ENCODE results near the gene CFAP43.
A peak's percentile ranks its signal among the peaks of the same experiment; 100 is the strongest.

The CFAP43 gene

DNA sequence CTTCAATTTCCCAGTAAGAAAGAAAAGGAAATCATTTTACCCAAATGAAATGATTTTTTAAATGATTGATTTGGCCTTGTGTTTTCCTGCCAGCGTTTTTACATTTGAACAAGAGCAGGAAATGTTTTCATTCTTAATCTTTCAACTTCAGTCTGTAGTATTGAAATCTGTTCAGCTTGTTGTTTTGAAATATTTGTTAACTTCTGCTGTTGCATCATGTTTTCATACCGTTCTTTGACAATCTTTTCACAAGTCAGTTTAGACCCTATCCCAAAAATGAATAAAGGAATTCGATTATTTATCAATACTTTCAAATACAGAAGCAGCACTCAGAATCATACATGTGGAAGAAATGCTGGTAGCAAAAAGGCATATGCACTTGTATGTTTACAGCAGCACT, 102.1 kb downstream of the CFAP43 start:
- DNase-seq, result no peak

DNA sequence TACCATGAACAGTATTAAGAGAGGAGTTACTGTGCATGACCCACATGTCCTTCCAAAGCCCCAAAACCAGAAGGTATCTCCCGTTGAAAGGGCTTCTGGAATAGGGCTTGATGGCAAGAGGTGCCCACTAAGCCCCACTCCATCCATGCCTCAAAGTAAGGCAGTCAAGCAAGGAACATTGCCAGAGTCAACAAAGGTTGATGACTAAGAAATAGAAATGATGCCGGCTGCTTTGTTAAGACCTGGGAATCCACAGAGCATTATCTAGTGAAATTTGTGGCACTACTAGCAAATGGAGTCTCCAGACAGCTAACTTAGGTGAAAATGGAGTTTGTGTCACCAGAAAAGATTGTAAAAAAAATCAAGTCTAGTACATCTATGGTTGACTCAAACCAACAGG, 104.0 kb downstream of the CFAP43 start:
- DNase-seq, result no peak

DNA sequence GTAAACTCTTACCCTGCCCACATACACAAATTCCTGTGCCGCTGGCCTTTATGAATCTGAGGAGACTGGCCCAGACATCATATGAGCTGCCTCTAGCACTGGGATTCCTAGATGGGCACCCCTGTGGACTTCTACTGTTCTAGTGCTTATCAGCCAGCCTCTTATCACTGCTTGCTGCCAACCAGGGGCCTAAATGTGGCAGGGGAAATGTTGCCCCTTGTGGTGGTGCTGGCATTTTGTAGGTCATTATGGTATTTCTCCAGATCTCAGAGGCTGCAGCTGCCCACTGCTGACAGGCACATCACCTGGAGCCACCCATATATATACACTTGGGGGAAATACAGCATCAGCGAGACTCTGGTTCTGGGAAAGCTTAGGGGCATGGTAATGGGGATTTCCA, 104.8 kb downstream of the CFAP43 start:
- DNase-seq, result no peak

DNA sequence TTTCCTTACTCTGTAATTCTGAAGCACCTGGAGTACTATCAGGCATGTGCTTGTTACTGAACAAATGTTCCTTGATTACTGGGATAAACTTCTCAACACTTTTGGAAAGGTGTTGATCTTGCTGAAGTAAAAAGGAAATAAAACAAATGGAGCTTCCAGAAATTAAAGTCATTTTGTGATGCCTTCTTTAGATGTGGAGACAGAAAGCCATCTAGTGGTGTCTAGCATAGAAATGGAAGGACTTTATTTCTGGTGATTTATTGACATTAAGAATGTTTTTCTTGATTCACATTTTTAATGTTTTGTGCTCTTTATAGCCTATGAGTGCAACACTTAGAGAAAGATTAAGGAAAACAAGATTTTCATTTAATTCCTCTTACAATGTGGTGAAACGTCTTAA, 108.8 kb downstream of the CFAP43 start:
- no peak for DNase-seq

DNA sequence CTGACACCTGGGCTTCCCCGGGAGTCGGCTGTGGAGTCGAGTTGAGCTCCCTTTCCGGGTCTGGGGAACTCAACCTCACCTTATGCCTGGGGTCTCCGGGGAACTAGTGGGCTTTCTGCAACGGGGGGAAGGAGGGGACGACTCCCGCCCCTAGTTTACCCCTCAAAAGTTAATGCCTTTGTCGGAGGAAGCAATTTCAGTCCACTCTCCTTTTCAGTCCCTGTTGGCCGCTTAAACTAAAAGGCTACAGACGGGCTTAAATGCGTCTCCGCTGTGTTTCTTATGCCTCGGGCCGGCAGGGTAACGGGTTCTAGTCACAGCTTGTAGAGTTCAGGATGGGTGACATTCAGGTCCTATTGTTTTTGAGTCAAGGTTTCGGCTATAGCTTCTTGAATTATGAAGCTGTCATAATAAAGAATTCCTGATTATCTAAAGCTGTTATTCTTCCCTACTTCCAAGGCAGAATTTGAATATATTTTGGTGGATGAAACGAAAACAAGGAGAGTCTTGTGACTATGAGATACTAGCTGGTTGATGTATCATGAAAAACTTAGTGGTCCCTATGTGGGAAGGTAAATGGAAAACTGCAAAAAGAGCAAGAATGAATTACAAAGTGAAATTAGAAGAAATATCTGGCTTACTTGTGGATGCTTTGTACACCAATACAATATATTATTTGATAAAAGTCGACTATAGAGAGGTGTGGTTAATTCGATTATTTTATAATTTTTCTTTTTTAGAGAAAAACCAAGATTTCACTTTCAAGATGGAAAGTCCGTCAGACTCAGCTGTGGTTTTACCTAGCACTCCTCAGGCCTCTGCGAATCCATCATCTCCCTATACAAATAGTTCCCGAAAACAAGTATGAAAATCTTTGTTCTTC, 109.7 kb downstream of the CFAP43 start:
- DNase-seq, result no peak

DNA sequence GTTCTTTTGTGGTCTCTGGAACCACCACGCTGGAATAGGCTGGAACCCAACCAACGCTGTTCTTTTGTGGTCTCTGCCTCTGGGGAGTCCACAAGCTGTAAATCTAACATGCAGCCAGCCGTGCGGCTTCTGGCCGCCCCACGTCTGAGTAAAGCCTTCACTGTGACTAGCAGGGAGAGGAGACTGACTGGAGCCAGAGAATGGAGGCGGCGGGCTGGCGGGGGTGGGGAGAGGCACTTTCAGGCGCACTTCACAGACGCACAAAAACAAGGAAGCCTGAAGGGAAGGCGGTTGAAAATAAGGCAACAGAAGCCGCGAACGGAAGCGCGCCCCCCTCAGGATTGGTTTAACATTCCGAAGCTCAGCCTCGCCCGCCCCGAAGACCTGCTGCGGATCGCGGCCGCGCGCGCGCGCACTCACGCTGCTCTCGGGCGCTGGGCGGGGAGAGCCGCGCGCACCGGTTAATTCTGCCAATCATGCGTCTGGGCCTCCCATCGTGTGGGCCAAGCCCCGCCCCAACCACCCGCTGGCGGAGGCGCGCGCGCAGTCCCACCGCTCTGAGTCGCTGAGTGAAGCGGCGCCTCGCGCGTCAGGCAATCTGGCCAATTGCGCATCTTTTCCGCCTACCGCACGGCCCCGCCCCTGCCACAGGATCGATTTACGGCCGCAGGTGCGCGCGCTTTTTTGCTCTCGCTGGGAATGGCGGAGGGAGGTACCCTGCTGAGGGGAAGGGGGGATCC, 110.5 kb downstream of the CFAP43 start, which contains the start of gene SFR1:
Gene SFR1, plus strand, starts transcription at position 687 of the 740 bp plus-strand sequence. Its CDS starts 13 bp downstream, at position 700.
- DNase-seq, result peak; percentile 99

DNA sequence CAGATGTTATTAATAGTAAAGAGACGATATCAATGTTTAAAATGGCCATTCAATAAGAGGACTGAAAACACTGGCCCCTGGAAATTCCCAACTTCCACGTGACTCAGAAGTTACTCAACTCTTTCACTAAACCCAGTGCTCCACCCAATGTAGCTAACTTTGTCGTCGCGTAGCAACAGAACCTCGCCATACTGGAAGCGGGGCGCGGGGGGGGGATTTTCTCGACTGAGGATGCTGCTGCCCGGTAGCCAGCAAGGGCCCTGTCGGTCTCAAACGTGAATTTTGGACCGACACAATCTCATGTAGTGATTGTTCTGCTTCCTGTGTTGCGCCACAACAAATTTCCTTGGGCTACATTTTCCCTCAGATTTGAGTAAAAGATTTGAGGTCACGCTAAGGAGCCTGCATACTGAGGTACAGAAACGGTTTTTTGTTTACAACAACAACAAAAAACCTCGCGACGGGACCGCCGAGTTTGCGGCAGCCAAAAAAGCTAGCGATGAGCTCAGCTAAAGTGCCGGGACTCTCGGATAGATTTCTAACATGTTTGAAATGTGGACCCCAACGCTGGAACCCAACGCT, 111.2 kb downstream of the CFAP43 start:
- peak; percentile 93 for DNase-seq

DNA sequence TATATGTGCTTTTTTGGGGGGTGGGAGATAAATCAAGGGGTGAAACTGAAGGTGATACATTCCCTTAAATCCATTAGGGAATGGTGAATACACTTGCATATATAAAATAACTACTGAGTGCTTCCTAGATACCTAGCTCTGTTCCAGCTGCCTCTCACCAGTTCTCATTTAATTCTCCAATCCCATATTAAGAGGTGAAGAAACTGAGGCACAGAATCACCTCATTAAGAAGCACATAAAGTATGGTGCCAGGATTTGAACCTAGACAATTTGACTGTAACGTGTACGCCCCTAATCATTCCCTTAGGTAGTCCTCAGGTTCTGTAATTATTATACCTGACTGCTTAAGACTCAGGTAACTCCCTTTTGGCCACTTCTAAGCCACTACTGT, 111.7 kb downstream of the CFAP43 start:
- no peak for DNase-seq

DNA sequence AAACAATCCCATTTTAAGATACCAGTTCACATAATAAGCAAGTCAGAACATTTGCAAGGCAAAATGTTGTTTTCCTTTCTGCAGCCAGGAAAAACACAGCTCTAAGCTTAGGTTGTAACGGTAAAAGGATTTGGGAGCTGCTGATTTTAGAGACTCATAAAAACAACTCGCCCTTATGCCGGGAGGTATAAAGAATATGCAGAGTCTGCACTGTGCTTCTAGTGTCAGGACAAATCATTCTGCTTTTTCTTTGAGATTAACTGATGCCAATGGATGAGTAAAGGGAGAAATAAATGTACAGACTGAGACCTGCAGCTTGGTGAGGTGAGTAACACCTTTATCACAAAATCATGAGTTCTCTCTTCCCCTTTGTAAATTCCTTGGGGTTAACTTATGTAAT, 112.2 kb downstream of the CFAP43 start:
- DNase-seq, result no peak

DNA sequence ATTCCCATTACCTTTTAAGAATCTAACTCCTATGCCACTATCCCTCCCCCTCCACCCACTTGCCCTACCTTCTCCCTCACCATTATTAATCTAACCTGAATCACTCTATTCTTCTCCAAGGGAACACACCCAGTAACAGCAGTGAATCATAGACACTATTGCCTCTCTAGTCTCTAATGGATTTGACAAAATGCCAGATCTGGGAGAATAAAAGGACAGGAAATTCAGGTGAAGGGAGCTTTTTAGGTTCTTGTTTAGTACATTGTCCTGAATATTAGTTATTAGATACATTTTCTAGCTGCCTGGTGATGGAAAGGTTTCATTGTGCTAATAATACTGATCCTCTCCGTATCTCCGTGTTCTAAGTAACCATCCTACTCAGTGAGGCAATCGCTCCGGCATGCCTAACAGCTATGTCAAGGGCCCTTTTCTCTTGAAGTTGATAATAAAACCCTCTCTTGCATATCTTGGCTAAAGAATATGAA, 114.3 kb downstream of the CFAP43 start:
- no peak for DNase-seq

DNA sequence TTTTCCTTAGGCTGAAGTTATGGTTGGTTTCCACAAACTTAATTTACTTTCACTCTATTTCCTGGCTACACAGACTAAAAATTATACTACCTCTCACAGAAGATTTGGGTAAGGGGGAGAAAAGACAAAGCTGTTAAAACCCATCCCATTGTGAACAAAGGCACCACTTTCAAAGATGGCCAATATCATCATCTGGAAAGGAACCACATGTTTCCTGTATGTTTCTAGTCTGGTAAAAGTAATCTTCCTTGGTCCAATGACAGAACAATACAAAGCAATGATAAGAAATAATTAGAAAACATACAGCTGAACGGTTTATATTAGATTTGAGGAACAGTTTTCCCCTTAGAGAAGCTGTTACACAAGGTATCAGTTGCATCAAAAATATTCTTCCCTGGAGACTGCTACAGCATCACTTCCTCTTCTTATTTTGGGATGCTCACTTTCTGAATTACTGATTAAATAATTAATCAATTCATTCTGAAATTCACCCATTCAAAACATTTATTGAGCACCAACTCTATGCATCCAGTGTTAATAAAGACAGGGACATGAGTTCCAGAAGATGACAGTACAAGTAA, 118.7 kb downstream of the CFAP43 start:
- no peak for DNase-seq

DNA sequence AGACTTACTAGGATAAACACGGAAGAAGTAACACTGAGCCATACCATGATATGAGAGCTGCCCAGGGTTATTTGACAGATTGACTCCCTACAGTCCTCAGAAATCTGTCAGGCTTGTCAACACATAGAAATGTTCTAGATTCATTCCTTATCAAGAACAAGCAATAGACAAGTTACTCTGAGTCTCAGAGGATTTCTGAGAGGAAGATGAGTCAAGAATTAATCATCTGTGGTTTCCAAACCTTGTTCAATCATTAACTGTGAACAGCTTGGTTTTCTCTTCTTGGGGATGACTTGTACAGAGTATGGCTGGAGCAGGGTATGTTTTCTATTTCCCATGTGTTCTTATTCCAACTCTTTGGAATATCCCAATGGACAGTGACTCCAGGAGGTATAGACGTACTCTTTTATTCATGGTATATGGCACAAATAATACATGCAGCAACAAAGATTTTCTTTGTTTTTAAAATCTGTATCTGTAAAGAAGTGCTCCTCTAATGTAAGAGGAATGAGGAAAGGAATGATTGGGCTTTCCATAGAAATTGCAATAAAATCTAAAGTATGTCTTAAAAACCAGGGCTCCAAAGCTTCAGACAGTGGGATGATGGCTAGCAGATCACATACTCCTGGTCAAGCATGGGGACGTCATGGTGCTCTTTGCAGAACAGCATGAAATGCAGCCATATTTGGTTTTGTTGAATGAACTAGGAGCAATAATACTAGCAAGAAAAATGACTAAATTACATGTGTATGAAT, 122.1 kb downstream of the CFAP43 start:
- no peak for DNase-seq

DNA sequence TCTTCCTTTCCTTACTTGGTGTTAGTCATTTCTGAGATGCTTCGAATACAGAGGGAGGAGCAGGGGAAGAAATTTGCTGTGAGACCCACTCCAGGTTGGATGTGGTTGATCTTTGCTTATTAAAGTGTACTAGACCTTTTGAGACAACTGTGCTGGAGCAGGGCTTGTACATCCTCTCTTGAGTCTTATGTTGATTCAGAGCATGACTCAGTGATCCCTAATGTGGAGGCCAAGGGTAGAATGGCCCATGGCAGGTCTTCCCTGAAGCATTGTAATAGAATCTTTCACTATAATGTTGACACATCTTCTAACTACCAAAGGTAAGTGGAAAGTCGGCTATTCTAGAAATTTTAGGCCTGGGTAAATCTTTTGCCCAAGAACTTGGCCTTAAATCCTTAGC, 127.2 kb downstream of the CFAP43 start:
- no peak for DNase-seq

DNA sequence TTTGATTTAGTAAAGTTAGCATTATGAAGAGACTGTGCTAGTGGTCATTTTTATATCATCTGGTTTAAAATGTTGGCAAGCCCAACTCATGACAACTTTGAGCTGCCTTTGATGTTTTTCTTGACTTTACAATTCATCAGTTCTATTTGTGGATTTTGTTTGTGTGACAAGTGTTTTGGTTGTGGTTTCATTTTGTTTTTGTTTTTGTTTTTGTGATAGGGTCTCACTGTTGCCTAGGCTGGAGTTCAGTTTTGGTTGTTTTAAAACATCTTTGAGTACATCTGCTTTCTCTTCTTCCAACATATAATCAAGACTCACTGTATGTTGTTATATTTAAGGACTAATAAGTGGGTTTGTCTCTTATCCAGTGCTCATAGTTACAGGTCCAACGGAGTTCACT, 127.7 kb downstream of the CFAP43 start:
- no peak for DNase-seq

DNA sequence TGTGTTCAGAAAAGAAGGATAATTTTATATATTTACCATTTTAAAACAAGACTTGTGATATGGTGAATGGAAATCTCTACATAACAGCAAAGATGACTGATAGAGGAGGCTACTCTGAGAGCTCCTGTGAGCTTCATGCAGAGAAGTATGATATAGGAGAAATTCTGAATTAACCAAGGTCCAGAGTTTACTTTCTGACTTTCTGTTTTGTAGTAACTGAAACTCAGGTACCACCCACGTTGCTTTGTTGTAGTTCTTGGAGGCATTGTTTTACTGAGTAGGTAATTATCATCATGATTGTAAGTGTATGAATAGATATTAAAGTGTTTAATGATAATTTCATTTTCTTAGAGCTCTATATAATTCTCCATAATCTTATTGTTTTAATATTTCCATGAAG, 128.2 kb downstream of the CFAP43 start:
- DNase-seq, result no peak

DNA sequence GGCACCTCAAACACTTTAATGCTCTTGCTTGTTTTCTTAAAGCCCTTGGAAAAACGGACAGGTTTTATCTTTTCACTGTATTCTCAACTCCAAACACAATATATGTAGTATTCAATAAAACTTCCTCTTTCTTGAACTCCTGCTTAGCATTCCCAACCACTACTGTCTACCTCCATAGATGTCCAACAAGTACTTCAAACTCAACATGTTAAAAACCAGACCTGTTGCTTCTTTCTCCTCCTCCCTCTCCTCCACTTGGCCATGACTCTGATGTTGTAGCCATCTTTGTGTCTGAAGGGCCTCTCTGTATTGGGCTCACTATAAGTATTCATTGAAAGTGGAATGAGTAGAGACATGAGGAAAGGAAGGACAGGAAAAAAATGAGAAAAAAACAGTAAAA, 130.3 kb downstream of the CFAP43 start:
- DNase-seq, result no peak

DNA sequence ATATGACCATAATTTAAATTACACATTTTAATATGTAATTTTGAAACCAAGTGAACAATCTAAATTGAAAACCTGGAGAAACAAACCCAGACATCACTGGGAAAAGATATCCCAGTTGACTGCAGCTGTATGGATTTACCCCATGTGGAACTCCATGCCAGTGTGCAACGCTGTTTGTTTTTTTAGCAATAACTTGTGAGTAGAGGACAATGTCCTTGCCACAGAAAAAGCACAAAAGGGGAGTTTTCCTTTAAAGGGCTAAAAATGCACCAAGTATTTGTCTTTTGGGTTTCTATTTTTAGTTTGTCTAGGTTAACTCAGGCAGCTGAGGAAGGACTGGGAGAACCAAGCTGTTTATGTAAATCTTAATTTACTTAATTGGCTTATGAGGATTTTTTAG, 131.4 kb downstream of the CFAP43 start:
- no peak for DNase-seq

DNA sequence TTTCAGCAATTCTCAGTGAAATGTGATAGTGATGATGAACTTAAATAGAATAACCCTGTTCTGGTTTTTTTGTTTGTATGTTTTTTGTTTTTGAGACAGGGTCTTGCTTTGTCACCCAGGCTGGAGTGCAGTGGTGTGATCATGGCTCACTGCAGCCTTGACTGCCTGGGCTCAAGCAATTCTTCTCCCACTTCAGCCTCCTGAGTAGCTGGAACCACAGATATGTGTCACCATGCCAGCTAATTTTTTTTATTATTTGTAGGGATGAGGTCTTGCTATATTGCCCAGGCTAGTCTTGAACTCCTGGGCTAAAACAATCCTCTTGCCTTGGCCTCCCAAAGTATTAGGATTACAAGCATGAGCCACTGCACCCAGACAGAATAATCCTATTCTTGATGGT, 132.2 kb downstream of the CFAP43 start:
- no peak for DNase-seq

DNA sequence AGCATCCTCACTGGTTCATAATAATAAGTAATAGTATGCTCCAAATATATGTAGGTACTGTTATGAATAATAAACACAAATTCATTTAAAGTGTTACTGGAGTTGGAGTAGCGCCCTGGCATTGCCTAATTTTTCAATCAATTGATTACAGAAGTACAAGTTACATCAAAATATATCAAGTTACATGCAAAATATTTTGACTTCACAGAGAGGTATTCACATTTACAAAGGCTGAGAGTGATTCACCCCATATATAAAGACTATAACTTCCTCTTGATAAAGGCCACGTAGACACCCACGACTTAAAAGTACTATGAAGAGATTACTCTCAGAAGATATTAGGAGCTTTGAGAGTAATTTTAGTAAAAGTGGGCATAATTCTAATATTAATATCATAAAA, 132.9 kb downstream of the CFAP43 start:
- no peak for DNase-seq

DNA sequence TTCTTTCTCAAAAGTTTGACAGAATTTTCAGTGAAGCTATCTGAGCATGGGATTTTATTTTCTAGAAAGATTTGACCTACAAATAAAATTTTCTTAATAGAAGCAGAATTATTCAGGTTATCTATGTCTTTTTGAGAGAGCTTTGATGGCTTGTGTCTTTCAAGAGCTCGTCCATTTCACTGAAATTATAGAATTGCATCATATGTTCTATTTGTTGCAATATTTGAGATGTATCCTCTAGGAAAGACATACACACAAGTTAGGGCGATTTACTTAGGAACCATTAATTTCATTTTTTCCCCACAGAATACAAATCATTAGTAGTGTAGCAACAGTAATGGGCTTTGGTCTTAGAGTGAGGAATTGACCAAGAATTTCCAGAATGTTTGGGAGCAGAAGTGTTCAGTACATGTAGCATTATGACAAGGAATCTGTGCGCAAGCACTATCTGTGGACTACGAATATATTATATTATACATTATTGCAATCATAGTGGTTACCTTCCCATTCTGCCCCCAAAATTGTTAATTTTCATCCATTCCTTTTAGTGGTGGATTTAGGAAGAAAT, 133.7 kb downstream of the CFAP43 start:
- DNase-seq, result no peak

DNA sequence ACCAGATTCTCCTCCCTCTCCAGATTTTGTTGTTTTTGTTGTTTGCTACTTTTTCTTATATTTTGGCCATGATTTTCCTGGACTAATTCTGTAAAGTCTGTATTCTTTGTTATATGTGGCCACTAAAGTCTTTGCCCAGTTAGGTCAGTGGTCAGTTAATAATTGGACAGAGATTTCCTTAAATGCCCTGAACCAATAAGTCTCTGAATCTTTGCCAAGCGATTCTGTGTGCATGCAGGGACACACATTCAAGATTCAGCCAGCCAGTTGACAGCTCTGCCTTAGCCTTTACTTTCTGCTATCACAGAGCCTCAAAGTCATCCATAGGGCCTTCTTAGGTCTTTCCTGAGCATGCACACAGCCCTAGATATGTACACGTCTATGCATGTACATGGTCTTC, 135.5 kb downstream of the CFAP43 start:
- DNase-seq, result no peak

DNA sequence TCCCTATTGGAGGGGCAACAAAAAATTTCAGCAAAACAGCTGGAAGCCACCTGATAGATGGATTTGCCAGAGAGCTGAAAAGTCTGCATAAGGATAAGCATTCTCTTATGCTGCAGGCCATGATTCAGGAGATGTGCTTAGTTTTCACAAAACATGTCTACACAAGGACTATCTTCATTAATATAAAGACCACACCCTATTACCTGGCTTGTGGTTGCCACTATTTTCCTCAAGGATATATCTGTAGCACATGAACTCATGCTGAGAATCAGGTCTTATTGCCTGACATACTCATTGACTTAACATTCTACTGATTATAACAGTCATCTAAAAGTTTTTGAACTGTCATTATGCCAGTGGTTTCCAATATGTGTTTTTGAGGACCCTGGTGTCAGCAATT, 139.4 kb downstream of the CFAP43 start:
- no peak for DNase-seq
